KOPT-K1 (cell line): ENCODE measurements around the gene LRRTM1.

Source experiments
- H3K27ac ChIP-seq: fragments of 200-600 bp; sonication (generic); 2 replicates; pipeline ENCODE4 v1.5.1; 2016; ENCODE audit warnings: antibody characterized with exemption, mild to moderate bottlenecking, low read depth, low read length; ENCODE audit not compliant: poor library complexity, severe bottlenecking
- H3K36me3 ChIP-seq: fragments of 200-600 bp; sonication (generic); 2 replicates; pipeline ENCODE4 v1.5.1; 2017; ENCODE audit warnings: antibody characterized with exemption, mild to moderate bottlenecking, low read length, moderate library complexity; ENCODE audit not compliant: insufficient read depth
- H3K9me3 ChIP-seq: fragments of 200-600 bp; sonication (generic); 2 replicates; pipeline ENCODE4 v1.5.1; 2017; ENCODE audit warnings: antibody characterized with exemption, low read length, mild to moderate bottlenecking; ENCODE audit not compliant: insufficient read depth, poor library complexity, severe bottlenecking

Gene LRRTM1

GRCh38 chr2:80323610-80324009, 19.1 kb upstream of the LRRTM1 start:
- H3K9me3 ChIP-seq, result no peaks in the 10 kb centered on the region
- no peak overlapping the region for H3K27ac ChIP-seq

GRCh38 chr2:80322958-80323357, 18.4 kb upstream of the LRRTM1 start:
- Histone ChIP-seq H3K9me3 (no peaks in the 10 kb centered on the region), H3K27ac (no peak overlapping the region), H3K36me3 (no peaks in the 10 kb centered on the region)

More at GRCh38 chr2:80323610-80324009, 19.1 kb upstream of the LRRTM1 start:
- no peaks in the 10 kb centered on the region for H3K36me3 ChIP-seq

- no peaks in the 10 kb centered on the region for H3K9me3 ChIP-seq
- no peaks in the 10 kb centered on the region for H3K36me3 ChIP-seq
- no peak overlapping the region for H3K27ac ChIP-seq
Measured at GRCh38 chr2:80322311-80322920, 17.9 kb upstream of the LRRTM1 start.

DNA sequence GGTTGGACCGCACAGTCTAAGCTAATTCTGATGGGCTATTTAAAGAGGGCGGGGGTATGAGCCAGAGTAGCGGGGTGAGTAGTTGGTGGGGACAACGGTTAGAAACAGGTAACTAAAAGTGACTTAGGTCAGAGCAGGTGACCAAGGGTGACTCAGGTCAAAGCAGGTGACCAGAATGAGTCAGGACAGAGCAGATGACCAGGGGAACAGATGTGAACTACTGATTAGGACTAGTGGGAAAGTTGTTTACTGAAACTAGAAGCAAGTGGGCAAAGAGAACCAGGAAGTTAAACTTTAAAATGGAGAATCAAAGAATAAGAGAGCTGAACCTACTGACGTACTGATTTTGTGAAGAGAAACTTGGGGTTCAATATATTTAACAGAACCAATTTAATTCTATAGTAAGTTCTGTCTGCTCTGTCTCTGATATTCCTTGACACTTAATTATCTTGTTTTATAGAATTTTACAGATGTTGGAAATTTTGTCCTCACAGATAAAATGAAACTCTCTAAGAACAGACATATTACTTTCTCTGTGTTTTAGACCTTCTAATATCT, 7.8 kb upstream of the LRRTM1 start:
- H3K27ac ChIP-seq, result no peak overlapping the region
- H3K36me3 ChIP-seq, result no peaks in the 10 kb centered on the region
- no peaks in the 10 kb centered on the region for H3K9me3 ChIP-seq

GRCh38 chr2:80311304-80311703, 6.8 kb upstream of the LRRTM1 start:
- H3K9me3 ChIP-seq, result no peaks in the 10 kb centered on the region
- H3K27ac ChIP-seq, result no peak overlapping the region
- no peaks in the 10 kb centered on the region for H3K36me3 ChIP-seq

DNA sequence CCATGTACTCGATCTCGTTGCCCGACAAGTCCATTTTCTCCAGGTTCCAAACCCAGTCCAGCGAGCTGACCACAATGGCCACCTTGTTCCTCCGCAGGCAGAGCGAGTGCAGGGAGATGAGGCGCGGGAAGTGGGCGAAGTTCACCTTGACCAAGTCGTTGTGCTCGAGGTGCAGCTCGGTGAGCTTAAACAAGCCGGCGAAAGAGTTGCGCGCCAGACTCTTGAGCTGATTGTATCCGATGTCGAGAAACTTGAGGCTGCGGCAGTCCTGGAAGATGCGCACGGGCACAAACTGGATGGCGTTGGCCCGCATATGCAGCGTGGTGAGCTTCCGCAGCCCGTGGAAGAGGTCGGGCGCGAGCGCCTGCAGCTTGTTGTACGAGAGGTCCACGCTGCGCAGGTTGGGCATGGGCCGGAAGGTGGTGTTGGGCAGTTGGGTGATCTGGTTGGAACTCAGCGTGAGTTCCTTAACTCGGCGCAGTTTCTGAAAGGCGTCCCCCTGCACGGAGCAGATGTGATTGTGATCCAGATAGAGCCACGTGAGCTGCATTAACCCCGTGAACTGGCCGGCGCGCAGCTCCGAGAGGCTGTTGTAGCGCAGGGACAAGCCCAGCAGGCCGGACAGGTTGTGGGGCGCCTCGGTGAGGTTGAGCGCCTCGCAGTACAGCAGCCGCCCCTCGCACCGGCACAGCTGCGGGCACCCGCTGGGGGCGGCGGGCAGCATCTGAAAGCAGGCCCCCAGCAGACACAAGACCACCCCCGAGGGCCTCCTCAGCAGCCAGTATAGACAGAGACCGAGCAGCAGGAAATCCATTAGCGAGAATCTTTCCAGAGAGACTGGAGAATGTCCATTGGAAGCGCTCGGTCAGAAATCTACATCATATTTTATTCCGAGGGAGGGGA, 1.3 kb downstream of the LRRTM1 start:
- H3K36me3 ChIP-seq, result no peaks in the 10 kb centered on the region
- H3K27ac ChIP-seq, result no peak overlapping the region
- H3K9me3 ChIP-seq, result no peaks in the 10 kb centered on the region

GRCh38 chr2:80302314-80303005, 2.1 kb downstream of the LRRTM1 start:
- H3K36me3 ChIP-seq, result no peaks in the 10 kb centered on the region
- H3K27ac ChIP-seq, result no peak overlapping the region
- no peaks in the 10 kb centered on the region for H3K9me3 ChIP-seq

DNA sequence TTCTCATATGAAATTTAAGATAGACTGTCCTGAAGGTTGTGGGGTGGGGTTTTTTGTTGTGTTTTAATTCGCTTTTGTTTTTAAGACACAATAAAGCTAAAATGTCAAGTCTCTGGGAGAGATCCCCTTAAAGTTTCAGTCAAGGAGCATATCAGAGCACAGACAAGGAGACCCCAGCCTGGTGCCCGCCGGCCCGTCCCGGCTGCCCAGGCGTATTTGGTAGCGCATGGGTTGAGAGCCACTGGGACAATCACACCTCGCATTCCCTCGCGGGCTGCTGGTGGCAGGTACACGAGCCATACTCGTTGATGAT, 2.6 kb downstream of the LRRTM1 start:
- no peaks in the 10 kb centered on the region for H3K9me3 ChIP-seq
- no peak overlapping the region for H3K27ac ChIP-seq
- H3K36me3 ChIP-seq, result no peaks in the 10 kb centered on the region

- no peak overlapping the region for H3K27ac ChIP-seq
- H3K36me3 ChIP-seq, result no peaks in the 10 kb centered on the region
- H3K9me3 ChIP-seq, result no peaks in the 10 kb centered on the region
Measured at GRCh38 chr2:80300954-80301353, 3.6 kb downstream of the LRRTM1 start.

- H3K9me3 ChIP-seq, result no peaks in the 10 kb centered on the region
- no peak overlapping the region for H3K27ac ChIP-seq
- H3K36me3 ChIP-seq, result no peaks in the 10 kb centered on the region
Measured at GRCh38 chr2:80300346-80300745, 4.2 kb downstream of the LRRTM1 start.

GRCh38 chr2:80299661-80300060, 4.9 kb downstream of the LRRTM1 start:
- H3K9me3 ChIP-seq, result no peaks in the 10 kb centered on the region
- no peaks in the 10 kb centered on the region for H3K36me3 ChIP-seq
- H3K27ac ChIP-seq, result no peak overlapping the region

- Histone ChIP-seq H3K36me3 (no peaks in the 10 kb centered on the region), H3K27ac (no peak overlapping the region), H3K9me3 (no peaks in the 10 kb centered on the region)
Measured at GRCh38 chr2:80298954-80299353, 5.6 kb downstream of the LRRTM1 start.

- no peaks in the 10 kb centered on the region for H3K36me3 ChIP-seq
- H3K9me3 ChIP-seq, result no peaks in the 10 kb centered on the region
- H3K27ac ChIP-seq, result no peak overlapping the region
Measured at GRCh38 chr2:80293039-80293438, 11.5 kb downstream of the LRRTM1 start.

DNA sequence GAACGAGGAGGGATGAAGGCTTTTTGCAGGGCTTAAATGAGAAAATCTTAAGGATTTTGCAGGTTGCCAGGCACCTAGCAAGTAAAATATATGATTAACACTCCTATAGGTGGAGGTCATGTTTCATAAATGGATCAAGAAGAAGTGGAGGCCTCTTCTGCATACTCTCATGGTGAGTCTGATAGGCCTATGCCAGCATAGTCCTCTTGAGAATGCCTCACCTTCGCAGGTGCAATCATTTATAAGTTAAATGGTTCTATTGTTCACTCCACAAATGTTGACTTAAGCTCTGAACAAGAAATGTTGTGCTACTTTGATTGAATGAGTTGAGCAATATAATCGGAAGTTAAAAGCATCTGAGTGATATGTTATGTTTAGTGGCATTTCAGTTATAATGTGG, 12.1 kb downstream of the LRRTM1 start:
- no peak overlapping the region for H3K27ac ChIP-seq
- no peaks in the 10 kb centered on the region for H3K9me3 ChIP-seq
- H3K36me3 ChIP-seq, result no peaks in the 10 kb centered on the region

GRCh38 chr2:80291656-80292055, 12.9 kb downstream of the LRRTM1 start:
- Histone ChIP-seq H3K36me3 (no peaks in the 10 kb centered on the region), H3K9me3 (no peaks in the 10 kb centered on the region), H3K27ac (no peak overlapping the region)
